NT2/D1 (cell line): Measurements from ENCODE around the gene SIGLEC12.

Experiments used
- SUZ12 ChIP-seq: IDR thresholded peaks from 2 replicates; pipeline ENCODE4 v1.6.1; 2011; ENCODE audit not compliant: insufficient read length, insufficient read depth; ENCODE audit errors: extremely low read depth
- YY1 ChIP-seq: IDR thresholded peaks from 2 replicates; pipeline ENCODE4 v1.6.1; 2011; ENCODE audit not compliant: insufficient read length, insufficient read depth
- ZNF274 ChIP-seq: IDR thresholded peaks from 2 replicates; pipeline ENCODE4 v1.6.1; 2011; ENCODE audit warnings: mild to moderate bottlenecking, low read depth, low read length

GRCh38 chr19:51546650-51547396 lies 45.2 kb upstream of the SIGLEC12 start:
- TF ChIP-seq YY1, result no peak
- TF ChIP-seq ZNF274, result no peak
- TF ChIP-seq SUZ12, result no peak
